ENCODE measurements around the gene MYL6.

Gene MYL6

GRCh38 chr12:56117778-56118687 lies 40.1 kb upstream of the MYL6 start, which contains the start of gene ZC3H10:
Gene ZC3H10, plus strand, starts transcription at chr12:56118266. Its CDS starts 2,297 bp downstream, at chr12:56120563.
- peak within 1 kb of the TSS; percentile 96 for H3K4me3 ChIP-seq (ENCODE audit: low read depth, low read length)
- peak; percentile 68 for TF ChIP-seq CTCF (IDR thresholded peaks at IDR 0.05; ENCODE audit: control insufficient read depth, extremely low read depth, insufficient read depth)

GRCh38 chr12:56118688-56119357 lies 39.3 kb upstream of the MYL6 start:
- TF ChIP-seq CTCF (IDR thresholded peaks at IDR 0.05; ENCODE audit: control insufficient read depth, extremely low read depth, insufficient read depth) = no peak
- no peak for DNase-seq (ENCODE audit: low read depth)
- H3K4me3 ChIP-seq (ENCODE audit: low read depth, low read length) = peak overlapping the region; percentile 96

More at GRCh38 chr12:56117778-56118687, 40.1 kb upstream of the MYL6 start, which contains the start of gene ZC3H10:
- peak; percentile 100 for DNase-seq (ENCODE audit: low read depth)

- peak; percentile 74 for DNase-seq (ENCODE audit: low read depth)
- peak; percentile 82 for TF ChIP-seq CTCF (IDR thresholded peaks at IDR 0.05; ENCODE audit: control insufficient read depth, extremely low read depth, insufficient read depth)
- peak overlapping the region; percentile 96 for H3K4me3 ChIP-seq (ENCODE audit: low read depth, low read length)
Observed at GRCh38 chr12:56119361-56119796, 38.8 kb upstream of the MYL6 start.

GRCh38 chr12:56120158-56120846 lies 37.9 kb upstream of the MYL6 start:
- H3K4me3 ChIP-seq (ENCODE audit: low read depth, low read length) = no peak overlapping the region
- no peak for TF ChIP-seq CTCF (IDR thresholded peaks at IDR 0.05; ENCODE audit: control insufficient read depth, extremely low read depth, insufficient read depth)
- no peak for DNase-seq (ENCODE audit: low read depth)

- TF ChIP-seq CTCF (IDR thresholded peaks at IDR 0.05; ENCODE audit: control insufficient read depth, extremely low read depth, insufficient read depth) = no peak
- DNase-seq (ENCODE audit: low read depth) = no peak
- H3K4me3 ChIP-seq (ENCODE audit: low read depth, low read length) = no peak overlapping the region
Observed at GRCh38 chr12:56121204-56121870, 36.8 kb upstream of the MYL6 start.

- H3K4me3 ChIP-seq (ENCODE audit: low read depth, low read length) = no peak overlapping the region
- DNase-seq (ENCODE audit: low read depth) = no peak
- no peak for TF ChIP-seq CTCF (IDR thresholded peaks at IDR 0.05; ENCODE audit: control insufficient read depth, extremely low read depth, insufficient read depth)
Observed at GRCh38 chr12:56122637-56123036, 35.5 kb upstream of the MYL6 start.

Measured in LNCaP clone FGC (cell line).